ENCODE measurements around the gene NELFA. TPM values are rescaled to one million over a fixed set of nuclear protein-coding genes. Genes with fewer than 3 reads are reported as not detected.

NELFA gene
- total RNA-seq, 4 donors from 2014 or later, result 8.2 to 17.7 (median 13.9) TPM

DNA sequence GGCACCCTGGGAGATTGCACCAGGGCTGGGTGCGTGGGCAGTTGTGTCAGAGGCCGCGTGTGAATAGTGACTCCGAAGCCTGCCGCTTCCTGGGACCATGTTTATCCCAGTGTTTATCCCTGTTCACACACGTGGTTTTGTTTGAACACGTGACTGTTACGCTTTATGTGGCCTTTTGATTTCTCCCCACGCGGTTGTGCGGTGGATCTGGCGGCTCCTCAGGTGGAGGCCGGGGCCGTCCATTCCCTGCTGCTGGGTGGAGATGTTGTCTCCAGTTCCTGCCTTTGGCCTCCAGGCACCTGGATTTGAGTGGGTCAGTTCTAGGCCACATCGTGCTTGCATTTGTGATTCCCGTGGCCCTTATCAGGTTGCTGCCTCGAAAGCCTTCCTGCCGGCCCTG, 35.1 kb downstream of the NELFA start:
- DNase-seq (ENCODE audit: low spot score), result no peak
- TF ChIP-seq, protein P1, sequence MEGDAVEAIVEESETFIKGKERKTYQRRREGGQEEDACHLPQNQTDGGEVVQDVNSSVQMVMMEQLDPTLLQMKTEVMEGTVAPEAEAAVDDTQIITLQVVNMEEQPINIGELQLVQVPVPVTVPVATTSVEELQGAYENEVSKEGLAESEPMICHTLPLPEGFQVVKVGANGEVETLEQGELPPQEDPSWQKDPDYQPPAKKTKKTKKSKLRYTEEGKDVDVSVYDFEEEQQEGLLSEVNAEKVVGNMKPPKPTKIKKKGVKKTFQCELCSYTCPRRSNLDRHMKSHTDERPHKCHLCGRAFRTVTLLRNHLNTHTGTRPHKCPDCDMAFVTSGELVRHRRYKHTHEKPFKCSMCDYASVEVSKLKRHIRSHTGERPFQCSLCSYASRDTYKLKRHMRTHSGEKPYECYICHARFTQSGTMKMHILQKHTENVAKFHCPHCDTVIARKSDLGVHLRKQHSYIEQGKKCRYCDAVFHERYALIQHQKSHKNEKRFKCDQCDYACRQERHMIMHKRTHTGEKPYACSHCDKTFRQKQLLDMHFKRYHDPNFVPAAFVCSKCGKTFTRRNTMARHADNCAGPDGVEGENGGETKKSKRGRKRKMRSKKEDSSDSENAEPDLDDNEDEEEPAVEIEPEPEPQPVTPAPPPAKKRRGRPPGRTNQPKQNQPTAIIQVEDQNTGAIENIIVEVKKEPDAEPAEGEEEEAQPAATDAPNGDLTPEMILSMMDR (IDR thresholded peaks at IDR 0.05), result no peak
- no peak for ATAC-seq (ENCODE audit: low FRiP score)

DNA sequence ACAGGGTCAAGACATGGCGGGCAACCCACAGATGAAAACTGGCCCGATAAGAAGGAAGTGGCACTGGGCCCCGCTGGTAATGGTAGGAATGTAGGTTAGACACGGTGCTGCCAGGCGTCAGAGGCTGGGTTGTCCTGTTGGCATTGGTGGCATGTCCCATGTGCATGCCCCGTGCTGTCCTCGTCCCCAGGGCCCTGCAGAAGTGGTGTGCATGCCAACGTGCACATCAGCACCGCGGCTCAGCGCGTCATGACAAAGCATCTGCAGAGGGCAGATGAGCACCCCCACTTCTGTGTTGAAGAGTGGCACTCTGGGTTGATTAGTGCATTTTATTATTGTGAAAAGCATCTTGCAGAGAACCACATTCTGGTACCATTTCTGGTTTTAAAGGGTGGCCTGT, 35.6 kb downstream of the NELFA start:
- no peak for ATAC-seq (ENCODE audit: low FRiP score)
- TF ChIP-seq, protein P1 (IDR thresholded peaks at IDR 0.05), result no peak
- no peak for DNase-seq (ENCODE audit: low spot score)

DNA sequence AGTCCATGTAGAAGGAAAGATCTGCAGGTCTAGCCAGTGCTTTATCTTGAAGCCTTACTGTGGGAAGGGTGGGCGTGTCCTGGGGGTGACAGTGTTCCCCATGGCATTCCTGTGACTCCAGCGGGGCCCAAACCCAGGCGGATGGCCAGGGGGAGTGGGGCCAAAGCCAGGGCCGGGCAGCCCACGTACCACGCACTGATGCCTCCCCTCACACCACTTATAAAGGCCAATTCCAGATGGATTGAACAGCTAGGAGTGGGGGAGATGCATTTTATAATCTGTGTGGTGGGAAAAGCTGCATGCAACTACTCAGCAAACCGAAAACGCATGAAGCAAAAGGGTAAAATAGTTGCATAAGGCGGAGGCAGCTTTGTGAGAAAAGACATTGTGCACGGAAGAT, 36.4 kb downstream of the NELFA start:
- TF ChIP-seq, protein P1 (IDR thresholded peaks at IDR 0.05), result no peak
- no peak for DNase-seq (ENCODE audit: low spot score)
- no peak for ATAC-seq (ENCODE audit: low FRiP score)

DNA sequence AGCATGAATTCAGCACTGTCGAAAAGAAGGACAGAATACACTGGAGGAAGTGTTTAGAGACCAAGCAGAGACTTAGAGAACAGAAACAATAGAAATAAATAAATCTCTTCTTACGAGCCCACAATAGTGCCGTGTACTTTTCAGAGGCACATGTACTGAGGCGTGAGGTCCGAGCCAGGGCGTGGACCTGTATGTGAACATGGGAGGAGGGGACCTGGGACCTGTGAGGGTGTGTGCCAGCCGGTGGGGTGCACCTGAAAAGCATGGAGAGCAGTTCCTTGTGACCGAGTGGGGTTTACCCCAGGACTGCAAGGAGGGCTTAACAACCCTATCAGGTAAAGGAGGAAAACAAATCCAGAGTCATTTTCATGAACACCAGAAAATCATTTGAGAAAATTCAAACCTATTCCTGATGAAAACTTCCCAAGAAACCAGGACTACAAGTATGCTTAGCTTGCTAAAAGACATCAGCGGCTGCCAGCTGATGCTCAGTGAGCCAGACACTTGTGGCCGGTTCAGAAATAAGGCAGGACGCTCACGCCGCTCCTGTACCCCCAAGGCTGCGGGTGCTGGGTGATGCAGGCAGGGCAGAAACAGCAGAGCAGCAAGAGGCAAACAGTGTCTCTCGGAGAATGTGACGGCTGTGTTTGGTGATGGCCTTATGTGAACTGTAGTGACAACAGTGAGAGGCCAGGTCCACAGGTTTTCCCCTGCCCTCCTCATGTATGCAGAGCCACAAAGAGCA, 37.1 kb downstream of the NELFA start:
- ATAC-seq (ENCODE audit: low FRiP score), result no peak
- no peak for DNase-seq (ENCODE audit: low spot score)
- TF ChIP-seq, protein P1 (IDR thresholded peaks at IDR 0.05), result no peak

DNA sequence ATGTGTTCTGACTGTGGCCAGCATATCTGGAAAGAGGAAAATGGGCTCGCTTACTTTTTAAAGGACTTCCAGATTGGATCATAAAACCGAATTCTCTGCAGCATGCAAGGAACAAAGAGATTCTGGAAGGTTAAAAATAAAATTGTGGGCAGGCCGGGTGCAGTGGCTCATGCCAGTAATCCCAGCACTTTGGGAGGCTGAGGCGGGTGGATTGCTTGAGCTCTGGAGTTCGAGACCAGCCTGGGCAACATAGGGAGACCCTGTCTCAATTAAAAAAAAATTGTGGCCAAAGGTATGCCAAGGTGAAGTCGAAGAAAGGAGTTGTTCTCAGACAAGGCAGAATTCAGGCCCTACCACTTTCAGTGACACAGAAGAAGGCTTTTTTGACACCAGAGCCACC, 37.8 kb downstream of the NELFA start:
- DNase-seq (ENCODE audit: low spot score) (no peak), ATAC-seq (ENCODE audit: low FRiP score) (no peak)
- TF ChIP-seq, protein P1 (IDR thresholded peaks at IDR 0.05), result no peak

DNA sequence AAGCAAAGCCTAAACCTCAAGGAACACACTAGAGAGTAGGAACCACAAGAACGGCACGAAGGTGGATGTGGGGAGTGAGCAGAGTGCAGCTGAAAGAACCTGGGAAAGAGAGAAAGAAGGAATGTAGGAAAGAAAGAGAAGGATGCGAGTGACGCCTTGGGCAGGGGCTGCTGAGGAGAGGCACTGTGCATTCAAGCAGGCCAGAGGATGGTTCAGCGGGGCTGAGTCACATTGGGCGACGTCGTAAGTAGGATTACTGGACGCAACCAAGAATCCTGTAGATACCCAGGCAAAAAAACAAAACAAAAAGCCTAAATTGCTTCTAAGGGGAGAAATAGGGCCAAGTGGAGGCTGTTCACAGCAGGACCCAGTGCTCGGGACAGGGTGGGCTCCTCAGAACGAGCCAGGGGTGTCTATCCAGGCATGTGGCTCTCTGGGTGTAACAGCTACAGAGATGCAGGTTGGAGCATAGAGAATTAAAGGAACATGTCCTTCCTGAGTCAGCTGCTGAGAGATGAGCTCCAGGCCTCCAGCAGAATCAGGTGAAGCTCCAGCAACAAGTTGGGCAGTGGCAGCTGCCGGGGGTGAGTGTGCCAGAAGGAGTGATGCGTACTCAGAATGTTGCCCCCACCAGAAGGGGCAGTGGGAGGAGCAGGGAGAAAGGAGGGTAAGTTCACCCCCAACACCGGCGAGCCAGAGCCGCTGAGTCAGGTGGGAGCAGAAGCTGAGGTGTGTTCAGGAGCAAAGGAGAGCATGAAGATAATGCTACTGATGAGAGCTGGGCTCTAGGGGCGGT, 38.6 kb downstream of the NELFA start:
- TF ChIP-seq, protein P1 (IDR thresholded peaks at IDR 0.05), result no peak
- no peak for DNase-seq (ENCODE audit: low spot score)
- no peak for ATAC-seq (ENCODE audit: low FRiP score)
